Calu3 (cell line): Measurements from ENCODE around the gene PHLDB3. TPM values are rescaled to one million over a fixed set of nuclear protein-coding genes. Genes with fewer than 3 reads are reported as not detected.

ENCODE experiments used
- BruUV-seq: library from RNA; stranded (reverse); fragments of 400-500 nt; replicated peaks from 2 replicates; lab custom pipeline; 2021; lab: Mats Ljungman, UMichigan
- CTCF ChIA-PET: fragments of 300-600 bp; sonication (Branson Sonifier 250); formaldehyde crosslinking; loops from one replicate; lab custom pipeline; 2022; ENCODE audit warnings: antibody characterized with exemption; lab: Charles Lee
- DNase-seq: peaks from one replicate; pipeline ENCODE4 v3.0.0; 2022
- H3K27ac Mint-ChIP-seq: one replicate; pipeline ENCODE4 v1.8.0; 2022; ENCODE audit warnings: mixed read lengths; ENCODE audit not compliant: unreplicated experiment
- H3K27me3 Mint-ChIP-seq: one replicate; pipeline ENCODE4 v1.8.0; 2022; ENCODE audit warnings: mixed read lengths; ENCODE audit not compliant: unreplicated experiment
- H3K36me3 Mint-ChIP-seq: one replicate; pipeline ENCODE4 v1.8.0; 2022; ENCODE audit warnings: mild to moderate bottlenecking, moderate library complexity, mixed read lengths; ENCODE audit not compliant: insufficient read depth, unreplicated experiment
- H3K4me1 Mint-ChIP-seq: one replicate; pipeline ENCODE4 v1.8.0; 2022; ENCODE audit warnings: mild to moderate bottlenecking, low read depth, mixed read lengths; ENCODE audit not compliant: unreplicated experiment
- H3K4me3 Mint-ChIP-seq: one replicate; pipeline ENCODE4 v1.8.0; 2022; ENCODE audit warnings: mild to moderate bottlenecking, low read depth, moderate library complexity, mixed read lengths; ENCODE audit not compliant: unreplicated experiment
- H3K9me3 Mint-ChIP-seq: one replicate; pipeline ENCODE4 v1.8.0; 2022; ENCODE audit warnings: low read depth, mixed read lengths; ENCODE audit not compliant: unreplicated experiment
- intact Hi-C: fragments of 100-400 bp; cut with micrococcal nuclease; formaldehyde crosslinking; loops from one replicate; pipeline ENCODE4 v1.10.0; 2022; ENCODE audit not compliant: unreplicated experiment
- total RNA-seq: library from RNA; stranded (reverse); gene quantifications from 2 replicates; pipeline ENCODE4 v1.2.3, GENCODE V29; 2022
- TF ChIP-seq, protein P1 (sequence below): fragments of 200-600 bp; IDR thresholded peaks from one replicate; pipeline ENCODE4 v1.8.0; 2022; ENCODE audit warnings: antibody characterized with exemption; ENCODE audit not compliant: unreplicated experiment

Gene PHLDB3
- total RNA-seq, 1 experiment from 2014 or later = 24.7 TPM

DNA sequence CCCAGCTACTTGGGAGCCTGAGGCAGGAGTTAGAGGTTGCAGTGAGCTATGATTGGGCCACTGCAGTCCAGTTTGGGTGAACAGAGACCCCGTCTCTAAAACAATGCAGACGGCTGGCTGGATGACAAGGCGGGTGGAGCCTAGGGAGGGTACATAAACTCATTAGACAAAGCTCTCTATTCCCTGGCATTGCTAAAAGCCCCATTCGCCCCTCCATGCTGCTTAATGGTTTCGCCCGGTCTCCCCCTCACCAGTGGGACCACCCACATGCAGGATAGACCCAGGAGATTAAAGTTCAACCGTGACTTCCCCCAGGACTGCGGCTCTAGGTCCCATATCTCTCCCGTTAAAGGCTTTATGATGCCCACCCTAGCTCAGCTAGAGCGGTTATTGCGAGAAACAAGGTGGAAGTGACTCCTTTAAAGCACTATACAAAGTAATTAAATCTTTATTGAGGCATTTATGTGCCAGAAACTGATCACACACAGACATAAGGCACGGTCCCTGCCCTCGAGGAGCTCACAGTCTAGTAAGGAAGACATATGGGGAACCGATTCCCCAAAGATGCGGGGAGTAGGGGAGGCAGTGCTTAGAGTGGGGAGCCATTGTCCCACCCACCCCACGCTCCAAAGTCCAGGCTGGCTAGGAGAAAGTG lies 44.1 kb downstream of the PHLDB3 start:
- no TSS peak for BruUV-seq
- Mint-ChIP-seq H3K27me3 (no peaks in the 10 kb centered on the region), H3K27ac (no peak overlapping the region), H3K9me3 (no peaks in the 10 kb centered on the region), H3K4me1 (peaks cover 26% of the 10 kb centered on the region), H3K4me3 (no peak overlapping the region), H3K36me3 (peaks cover 22% of the 10 kb centered on the region)
- intact Hi-C loops = no loop called here
- CTCF ChIA-PET = interaction anchor here (0.5 kb wide), 1 partner anchor 10 kb away, joined by 5 read pairs; no protein-coding TSS in a partner anchor
- DNase-seq = no peak
- TF ChIP-seq, protein P1, sequence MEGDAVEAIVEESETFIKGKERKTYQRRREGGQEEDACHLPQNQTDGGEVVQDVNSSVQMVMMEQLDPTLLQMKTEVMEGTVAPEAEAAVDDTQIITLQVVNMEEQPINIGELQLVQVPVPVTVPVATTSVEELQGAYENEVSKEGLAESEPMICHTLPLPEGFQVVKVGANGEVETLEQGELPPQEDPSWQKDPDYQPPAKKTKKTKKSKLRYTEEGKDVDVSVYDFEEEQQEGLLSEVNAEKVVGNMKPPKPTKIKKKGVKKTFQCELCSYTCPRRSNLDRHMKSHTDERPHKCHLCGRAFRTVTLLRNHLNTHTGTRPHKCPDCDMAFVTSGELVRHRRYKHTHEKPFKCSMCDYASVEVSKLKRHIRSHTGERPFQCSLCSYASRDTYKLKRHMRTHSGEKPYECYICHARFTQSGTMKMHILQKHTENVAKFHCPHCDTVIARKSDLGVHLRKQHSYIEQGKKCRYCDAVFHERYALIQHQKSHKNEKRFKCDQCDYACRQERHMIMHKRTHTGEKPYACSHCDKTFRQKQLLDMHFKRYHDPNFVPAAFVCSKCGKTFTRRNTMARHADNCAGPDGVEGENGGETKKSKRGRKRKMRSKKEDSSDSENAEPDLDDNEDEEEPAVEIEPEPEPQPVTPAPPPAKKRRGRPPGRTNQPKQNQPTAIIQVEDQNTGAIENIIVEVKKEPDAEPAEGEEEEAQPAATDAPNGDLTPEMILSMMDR = no peak

DNA sequence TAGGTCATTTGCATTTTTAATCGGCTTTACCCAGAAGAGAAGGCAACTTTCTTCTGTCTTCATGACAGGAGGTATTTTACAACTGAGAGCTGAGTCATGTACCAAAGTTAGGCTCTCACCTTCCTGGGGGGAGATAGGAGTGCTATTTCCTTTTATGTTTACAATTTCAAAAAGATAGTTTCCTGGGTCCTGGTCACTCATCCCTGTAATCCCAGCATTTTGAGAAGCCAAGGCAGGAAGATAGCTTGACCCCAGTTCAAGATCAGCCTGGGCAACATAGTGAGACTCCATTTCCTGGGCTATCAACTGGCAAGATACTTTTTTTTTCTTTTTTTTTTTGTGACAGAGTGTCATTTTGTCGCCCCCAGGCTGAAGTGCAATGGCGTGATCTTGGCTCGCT lies 46.7 kb downstream of the PHLDB3 start:
- no peak overlapping the region for H3K4me3 Mint-ChIP-seq
- no peaks in the 10 kb centered on the region for H3K27me3 Mint-ChIP-seq

DNA sequence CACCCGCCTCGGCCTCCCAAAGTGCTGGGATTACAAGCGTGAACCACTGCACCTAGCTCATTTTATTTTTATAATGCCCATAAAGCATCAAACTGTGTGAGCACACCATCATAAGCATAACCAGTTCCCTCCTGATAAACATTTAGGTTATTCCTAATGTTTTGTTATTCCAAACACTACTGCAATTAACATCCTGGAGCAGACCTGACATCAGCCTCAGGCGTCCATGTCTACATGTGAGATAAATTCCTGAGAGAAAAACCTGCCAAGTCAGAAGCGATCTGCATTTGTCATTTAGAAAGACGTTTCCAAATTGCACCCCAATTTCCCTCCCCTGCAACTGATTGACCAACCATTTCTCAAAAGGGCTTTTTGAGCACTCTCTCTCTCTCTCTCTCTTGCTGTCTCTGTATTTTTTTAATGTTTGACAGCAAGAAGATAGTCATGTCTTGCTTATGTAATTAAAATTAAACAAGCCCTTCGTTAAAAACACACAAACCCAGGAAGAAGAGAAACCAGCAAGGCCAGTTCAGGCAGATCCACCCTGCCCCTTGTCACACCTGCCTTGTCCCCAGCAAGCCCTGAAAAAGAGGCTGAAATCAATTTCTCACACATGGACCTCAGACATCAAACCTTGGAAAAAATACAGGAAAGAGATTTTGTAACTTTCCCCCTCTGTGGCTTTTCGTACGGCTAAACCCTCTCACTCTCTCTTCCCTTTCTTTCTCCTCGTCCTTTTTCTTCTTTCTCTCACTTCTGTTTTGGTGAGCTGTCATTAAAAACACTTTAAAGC lies 49.0 kb downstream of the PHLDB3 start:
- BruUV-seq = no TSS peak
- H3K36me3 Mint-ChIP-seq = peaks cover 3% of the 10 kb centered on the region
- peak overlapping the region; percentile 14 for H3K4me3 Mint-ChIP-seq
- TF ChIP-seq, protein P1 = no peak
- no peak for DNase-seq
- intact Hi-C loops = no loop called here
- peak overlapping the region; percentile 31 for H3K27ac Mint-ChIP-seq
- CTCF ChIA-PET = interaction anchor here (0.6 to 1.1 kb wide), 4 partner anchors 8 to 692 kb away, joined by 3 read pairs; no protein-coding TSS in a partner anchor
- H3K4me1 Mint-ChIP-seq = peaks cover 12% of the 10 kb centered on the region
- H3K9me3 Mint-ChIP-seq = peaks cover 9% of the 10 kb centered on the region
- H3K27me3 Mint-ChIP-seq = no peaks in the 10 kb centered on the region

More for the DNA sequence above, 46.7 kb downstream of the PHLDB3 start:
- H3K27ac Mint-ChIP-seq = no peak overlapping the region
- no TSS peak for BruUV-seq
- no peak for DNase-seq
- H3K9me3 Mint-ChIP-seq = peaks cover under 1% of the 10 kb centered on the region
- CTCF ChIA-PET = interaction anchor here (1.3 to 1.5 kb wide), 2 partner anchors 11 to 62 kb away, joined by 3 to 5 read pairs; no protein-coding TSS in a partner anchor
- peaks cover 12% of the 10 kb centered on the region for H3K4me1 Mint-ChIP-seq
- TF ChIP-seq, protein P1 = no peak
- H3K36me3 Mint-ChIP-seq = no peaks in the 10 kb centered on the region
- intact Hi-C loops = no loop called here

DNA sequence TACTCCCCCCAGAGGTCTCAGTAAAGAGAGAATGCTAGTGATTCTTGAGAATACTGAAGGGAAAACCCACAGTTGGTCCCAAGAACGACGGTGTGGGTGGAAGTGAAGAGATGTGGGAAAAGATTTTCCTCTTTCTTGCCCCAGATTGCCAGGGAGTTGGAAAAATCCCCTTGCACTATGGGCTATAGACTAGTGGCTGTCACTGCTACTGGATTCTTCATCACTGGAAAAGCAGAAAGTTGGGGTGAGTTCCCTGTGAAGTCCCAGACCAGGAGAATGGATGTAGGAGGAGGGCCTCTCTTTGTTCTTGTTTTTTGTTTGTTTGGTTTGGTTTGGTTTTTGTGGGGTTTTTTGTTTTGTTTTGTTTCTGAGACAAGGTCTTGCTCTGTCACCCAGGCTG lies 50.5 kb downstream of the PHLDB3 start:
- no peak overlapping the region for H3K4me3 Mint-ChIP-seq
- H3K27me3 Mint-ChIP-seq = no peaks in the 10 kb centered on the region
- TF ChIP-seq, protein P1 = no peak
- H3K36me3 Mint-ChIP-seq = peaks cover 3% of the 10 kb centered on the region
- intact Hi-C loops = no loop called here
- no TSS peak for BruUV-seq
- H3K9me3 Mint-ChIP-seq = peaks cover 9% of the 10 kb centered on the region
- no peak overlapping the region for H3K27ac Mint-ChIP-seq
- CTCF ChIA-PET = no interaction called here
- peaks cover 12% of the 10 kb centered on the region for H3K4me1 Mint-ChIP-seq
- no peak for DNase-seq
